GM20431 (cell line): ENCODE measurements around the gene TESK1.

Experiments used
- in situ Hi-C: fragments of 300-500 bp; cut with MseI, MboI; formaldehyde crosslinking; loops from one replicate; pipeline ENCODE4 v1.15.0; 2020; ENCODE audit warnings: low sequenced_read_pairs; ENCODE audit not compliant: unreplicated experiment

The TESK1 gene, protein sequence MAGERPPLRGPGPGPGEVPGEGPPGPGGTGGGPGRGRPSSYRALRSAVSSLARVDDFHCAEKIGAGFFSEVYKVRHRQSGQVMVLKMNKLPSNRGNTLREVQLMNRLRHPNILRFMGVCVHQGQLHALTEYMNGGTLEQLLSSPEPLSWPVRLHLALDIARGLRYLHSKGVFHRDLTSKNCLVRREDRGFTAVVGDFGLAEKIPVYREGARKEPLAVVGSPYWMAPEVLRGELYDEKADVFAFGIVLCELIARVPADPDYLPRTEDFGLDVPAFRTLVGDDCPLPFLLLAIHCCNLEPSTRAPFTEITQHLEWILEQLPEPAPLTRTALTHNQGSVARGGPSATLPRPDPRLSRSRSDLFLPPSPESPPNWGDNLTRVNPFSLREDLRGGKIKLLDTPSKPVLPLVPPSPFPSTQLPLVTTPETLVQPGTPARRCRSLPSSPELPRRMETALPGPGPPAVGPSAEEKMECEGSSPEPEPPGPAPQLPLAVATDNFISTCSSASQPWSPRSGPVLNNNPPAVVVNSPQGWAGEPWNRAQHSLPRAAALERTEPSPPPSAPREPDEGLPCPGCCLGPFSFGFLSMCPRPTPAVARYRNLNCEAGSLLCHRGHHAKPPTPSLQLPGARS

GRCh38 chr9:35604578-35605350, at the start of gene TESK1:
TESK1 (plus strand) TSS chr9:35605262; CDS start chr9:35605620, 358 bp downstream.
- in situ Hi-C loops: no loop called here

DNA sequence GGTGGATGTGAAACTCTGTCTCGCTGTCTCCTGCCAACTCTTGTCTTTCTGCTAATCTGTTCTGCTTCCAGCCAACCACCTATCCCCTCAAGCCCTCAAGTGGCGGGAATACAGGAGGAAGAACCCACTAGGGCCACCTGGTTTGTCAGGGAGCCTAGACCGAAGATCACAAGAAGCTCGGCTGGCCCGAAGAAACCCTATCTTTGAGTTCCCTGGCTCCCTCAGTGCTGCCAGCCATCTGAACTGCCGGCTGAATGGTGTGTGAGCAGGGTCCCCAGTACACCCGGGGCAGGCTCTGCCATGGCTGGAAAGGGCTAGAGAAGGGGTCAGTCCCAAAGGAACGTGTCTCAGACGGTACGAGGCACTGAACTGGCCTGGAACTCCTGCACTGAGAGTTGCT, 49.2 kb upstream of the TESK1 start:
- in situ Hi-C loops: no loop called here

GRCh38 chr9:35556776-35557175, 48.3 kb upstream of the TESK1 start:
- in situ Hi-C loops: no loop called here

DNA sequence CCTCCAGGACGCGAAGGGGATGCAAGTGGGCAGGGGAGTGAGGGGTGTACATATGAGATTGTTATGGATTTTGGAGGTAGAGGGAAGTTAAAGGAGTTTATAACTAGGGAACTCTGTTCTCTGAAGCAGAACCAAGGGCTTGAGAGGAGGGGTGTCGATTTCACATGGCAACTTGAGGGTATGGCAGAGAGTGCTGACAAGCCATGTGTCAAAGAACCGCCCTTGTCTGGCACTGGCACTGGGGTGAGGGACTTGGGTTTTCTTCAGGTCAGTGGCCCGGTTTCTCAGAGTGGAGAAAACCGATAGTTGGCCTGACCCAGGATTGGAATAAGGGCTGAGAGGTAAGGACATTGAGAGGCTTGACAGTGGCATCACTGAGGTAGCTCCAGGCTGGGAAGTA, 47.7 kb upstream of the TESK1 start:
- in situ Hi-C loops: no loop called here

DNA sequence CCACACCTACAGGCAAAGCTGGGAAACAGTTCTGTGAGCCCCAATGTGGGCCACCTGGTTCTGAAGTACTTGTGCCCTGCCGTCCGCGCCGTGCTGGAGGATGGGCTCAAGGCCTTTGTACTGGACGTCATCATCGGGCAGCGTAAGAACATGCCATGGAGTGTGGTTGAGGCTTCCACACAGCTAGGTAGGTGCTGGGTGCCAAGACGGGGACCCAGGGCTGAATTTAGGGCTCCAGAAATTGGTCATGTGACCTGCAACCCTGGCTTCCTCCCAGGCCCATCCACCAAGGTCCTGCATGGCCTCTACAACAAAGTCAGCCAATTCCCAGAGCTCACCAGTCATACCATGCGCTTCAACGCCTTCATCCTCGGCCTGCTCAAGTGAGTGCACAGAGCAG, 46.9 kb upstream of the TESK1 start:
- in situ Hi-C loops: no loop called here

DNA sequence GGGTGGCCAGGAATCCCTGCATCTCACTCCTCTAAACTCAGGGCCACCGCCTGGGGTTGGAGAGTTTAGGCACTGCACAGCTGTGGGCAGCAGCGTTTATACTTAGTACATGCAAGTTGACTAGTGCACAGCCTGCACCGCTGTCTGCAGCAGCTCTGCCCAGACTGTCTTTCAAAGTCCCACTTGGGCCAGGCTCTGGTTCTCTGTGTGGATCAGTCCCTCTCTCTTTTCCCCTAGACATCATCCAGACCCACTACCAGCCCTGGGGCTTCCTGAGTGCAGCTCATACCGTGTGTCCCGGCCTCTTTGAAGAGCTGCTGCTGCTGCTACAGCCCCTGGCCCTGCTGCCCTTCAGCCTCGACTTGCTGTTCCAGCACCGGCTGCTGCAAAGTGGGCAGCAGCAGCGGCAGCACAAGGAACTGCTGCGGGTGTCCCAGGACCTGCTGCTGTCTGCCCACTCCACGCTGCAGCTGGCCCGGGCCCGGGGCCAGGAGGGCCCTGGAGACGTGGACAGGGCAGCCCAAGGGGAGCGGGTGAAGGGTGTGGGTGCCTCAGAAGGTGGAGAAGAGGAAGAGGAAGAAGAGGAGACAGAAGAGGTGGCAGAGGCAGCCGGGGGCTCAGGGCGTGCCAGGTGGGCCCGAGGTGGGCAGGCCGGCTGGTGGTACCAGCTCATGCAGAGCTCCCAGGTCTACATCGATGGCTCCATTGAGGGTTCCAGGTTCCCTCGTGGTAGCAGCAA, 45.1 kb upstream of the TESK1 start:
- in situ Hi-C loops: no loop called here

DNA sequence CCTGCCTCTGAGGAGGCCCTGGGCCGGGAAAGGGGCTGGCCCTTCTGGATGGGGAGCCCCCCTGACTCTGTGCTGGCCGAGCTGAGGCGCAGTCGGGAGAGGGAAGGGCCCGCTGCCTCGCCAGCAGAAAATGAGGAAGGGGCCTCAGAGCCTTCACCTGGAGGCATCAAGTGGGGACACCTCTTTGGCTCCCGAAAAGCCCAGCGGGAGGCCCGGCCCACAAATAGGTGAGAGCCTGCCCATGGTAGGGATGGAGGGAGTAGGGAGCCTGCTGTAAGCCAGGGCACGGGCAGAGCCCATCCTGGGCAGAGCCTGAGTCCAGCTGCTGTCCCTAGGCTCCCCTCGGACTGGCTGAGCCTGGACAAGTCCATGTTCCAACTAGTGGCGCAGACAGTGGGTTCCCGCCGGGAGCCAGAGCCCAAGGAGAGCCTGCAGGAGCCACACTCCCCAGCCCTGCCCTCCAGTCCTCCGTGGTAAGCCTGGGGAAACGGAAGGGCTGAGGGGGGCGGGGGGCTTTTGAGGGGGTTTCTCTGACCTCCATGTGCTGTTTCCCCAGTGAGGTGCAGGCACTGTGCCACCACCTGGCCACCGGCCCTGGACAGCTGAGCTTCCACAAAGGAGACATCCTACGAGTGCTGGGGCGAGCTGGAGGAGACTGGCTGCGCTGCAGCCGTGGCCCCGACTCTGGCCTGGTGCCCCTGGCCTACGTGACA, 44.3 kb upstream of the TESK1 start:
- in situ Hi-C loops: no loop called here

- in situ Hi-C loops: no loop called here
These were observed 43.4 kb upstream of the TESK1 start for GRCh38 chr9:35561468-35562261.

DNA sequence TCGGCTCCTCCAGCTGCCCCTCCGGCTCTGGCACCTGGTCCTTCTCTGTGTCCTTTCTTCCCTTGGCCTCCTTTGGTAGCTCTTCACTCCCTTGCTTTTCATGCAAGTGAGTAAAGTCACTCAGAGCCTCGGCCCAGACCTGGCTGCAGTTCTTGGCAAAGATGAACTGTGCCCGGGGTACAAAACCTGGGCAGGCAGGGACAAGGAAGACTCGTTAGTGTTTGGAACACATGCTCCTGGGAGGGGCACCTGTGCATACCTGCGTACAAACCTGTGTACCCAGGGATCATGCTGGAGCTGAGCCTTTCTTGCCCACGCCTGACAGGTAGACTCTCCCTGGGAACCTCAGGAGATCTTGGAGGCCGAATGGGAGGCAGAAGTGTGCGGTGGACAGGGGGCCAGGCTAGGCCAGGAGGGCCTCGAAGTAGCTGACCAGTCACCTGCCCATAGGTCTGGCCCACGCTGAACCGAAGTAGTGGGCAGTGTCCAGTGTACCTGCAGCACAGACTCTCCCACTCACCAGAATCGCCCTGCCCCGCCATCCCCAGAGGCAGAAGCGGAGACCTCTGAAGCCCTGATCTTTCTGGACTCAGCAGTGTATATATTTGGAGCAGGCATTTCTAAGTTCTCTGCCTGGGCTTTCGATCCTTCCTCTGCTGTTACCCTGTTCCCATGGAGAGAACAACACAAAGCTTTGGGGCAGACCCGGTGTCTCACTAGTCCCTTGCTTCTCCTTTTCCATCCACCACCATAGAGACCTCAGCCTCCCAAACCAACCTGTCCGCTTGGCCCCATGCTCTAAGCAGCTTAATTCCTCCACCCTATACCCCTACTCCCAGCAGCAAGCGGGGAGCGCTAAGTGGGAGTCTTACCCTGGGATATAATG, 41.9 kb upstream of the TESK1 start:
- in situ Hi-C loops: no loop called here

DNA sequence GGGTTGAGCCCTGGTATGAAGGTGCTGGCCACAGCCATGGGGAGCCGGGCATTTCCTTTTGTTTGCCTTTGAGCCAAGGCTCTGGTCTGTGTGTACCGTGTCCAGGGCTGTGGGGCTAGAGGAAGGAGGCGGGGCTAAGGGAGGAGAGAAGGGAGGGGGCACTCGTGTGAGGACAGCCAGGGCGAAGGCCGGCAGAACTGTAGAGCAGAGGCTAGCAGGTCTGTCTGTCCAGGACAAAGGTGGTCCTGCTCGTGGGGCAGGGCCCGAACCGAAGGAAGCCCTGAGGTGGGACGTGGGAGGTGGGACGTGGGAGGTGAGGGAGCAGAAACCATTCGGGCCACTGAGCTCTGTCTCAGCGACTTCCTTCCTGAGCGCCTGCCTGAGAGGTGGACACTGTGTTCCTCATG, 41.3 kb upstream of the TESK1 start:
- in situ Hi-C loops: no loop called here

GRCh38 chr9:35564658-35565061, 40.4 kb upstream of the TESK1 start:
- in situ Hi-C loops: no loop called here

DNA sequence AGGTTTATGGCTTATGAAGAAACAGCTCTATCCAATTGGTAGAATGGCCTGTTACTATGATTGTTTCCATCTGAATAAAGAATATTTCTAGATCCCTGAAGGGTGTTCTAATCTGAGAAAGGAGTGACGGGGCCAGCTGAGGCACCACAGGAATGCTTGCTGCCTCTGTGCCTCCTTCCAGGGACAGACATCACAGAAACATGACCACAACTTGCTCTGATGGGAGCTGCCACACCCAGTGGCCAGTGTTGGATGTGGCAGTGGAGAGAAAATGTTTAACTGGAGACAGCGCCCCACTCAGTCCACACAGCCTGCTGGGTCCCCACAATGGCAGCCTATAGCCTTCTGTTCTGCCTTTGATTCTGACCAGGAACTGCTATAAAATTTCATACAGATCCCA, 38.6 kb upstream of the TESK1 start:
- in situ Hi-C loops: no loop called here

DNA sequence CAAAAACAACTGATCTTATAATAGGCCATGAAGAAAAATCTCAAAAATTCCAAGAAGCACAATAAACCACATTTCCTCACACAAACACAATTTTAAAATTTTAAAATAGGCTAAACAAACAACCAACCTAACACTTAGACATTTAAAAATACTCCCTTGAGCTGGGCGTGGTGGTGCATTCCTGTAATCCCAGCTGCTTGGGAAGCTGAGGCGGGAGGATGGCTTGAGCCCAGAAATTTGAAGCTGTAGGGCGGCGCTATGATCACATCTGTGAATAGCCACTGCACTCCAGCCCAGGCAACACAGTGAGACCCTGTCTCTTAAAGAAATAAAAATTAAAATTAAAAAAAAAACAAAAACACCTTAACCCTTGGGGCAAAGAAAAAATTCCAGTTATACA, 36.9 kb upstream of the TESK1 start:
- in situ Hi-C loops: no loop called here

- in situ Hi-C loops: no loop called here
These were observed 35.9 kb upstream of the TESK1 start for GRCh38 chr9:35569206-35569605.

- in situ Hi-C loops: no loop called here
These were observed 34.2 kb upstream of the TESK1 start for GRCh38 chr9:35570709-35571504.

DNA sequence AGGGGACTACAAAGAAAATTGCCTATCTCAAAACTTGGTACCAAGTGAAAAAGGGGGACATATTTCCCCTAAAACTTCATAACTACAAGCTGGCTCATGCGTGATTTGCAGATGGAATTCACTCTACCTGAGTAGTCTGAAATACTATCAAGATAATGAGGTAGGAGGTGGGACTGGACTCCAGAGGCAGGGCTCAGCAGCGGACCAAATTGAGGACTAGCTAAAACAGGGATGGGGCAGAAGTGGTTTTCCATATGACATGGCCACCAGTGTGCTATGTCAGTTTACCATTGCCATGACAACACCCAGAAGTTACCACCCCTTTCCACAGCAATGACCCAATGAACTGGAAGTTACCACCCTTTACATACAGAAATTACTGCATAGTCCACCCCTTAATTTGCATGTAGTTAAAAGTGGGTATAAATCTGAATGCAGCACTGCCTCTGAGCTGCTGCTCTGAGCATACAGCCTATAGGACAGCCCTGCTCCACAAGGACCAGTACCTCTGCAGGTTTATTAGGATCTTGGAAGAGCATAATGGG, 30.4 kb upstream of the TESK1 start:
- in situ Hi-C loops: no loop called here

DNA sequence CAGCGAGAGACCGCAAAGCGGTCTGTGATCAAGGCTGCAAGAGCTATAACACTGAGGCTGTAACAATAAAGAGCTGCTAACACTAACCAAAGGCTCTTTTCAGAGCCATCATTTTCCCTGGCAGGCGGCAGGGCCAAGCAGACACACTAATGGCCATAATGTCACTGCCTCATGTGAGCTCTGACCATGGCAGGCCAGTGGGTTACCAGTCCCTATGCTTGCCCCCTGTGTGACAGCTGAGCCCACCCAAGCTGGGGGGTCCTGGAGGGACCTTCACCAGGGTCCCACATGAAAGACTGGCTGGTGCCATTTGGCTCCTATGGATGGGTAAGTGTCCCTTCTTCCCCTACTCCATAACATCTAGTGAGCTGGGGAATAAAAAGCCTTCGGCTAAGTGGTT, 29.6 kb upstream of the TESK1 start:
- in situ Hi-C loops: no loop called here
